ENCODE results near the gene CCDC88C. TPM values are rescaled to one million over a fixed set of nuclear protein-coding genes. Genes with fewer than 3 reads are reported as not detected.

Gene CCDC88C
- total RNA-seq, 2 experiments from 2014 or later: 137 to 253 TPM

DNA sequence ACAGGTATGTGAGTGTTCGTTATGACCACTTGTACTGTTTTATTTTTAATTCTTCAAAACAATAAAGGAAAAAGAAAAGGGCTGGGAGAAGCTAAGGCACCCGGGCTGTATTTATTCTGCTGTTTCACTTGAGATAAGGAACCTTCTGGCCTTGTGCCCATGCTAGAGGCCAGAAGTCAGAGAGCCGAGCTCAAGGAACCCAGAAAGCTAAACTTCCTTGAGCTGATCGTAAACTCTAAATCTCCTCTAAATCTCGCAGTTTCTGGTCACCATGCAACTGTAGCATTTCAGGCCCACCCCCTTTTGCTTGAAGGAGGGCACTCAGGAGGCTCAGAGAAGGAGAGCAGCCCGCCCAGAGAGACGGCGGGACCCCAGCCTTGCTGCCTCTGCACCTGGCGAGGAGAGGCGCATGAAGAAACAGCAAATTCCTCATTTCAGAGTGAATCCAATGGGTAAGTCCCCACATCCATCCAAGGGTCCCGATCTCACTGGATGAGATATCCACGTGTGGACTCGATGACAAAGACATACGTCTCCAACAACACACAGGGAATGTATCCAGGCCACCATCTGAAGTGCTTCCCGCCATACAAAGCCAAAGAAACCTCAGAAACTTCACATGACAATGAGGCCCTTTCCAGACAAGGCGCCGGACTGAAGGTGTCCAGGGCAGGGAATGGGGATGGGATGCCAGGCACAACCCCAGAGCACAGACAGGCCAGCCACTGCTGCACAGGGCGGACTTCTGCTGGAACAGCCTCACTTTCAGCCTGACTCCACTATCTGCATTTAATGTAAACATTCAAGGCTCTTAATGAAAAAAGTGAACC lies 14.6 kb downstream of the CCDC88C start:
- CTCF ChIA-PET (ENCODE audit: unreplicated experiment): interaction anchor here (0.7 kb wide), 1 partner anchor 24 kb away, joined by 3 read pairs; no protein-coding TSS in a partner anchor

DNA sequence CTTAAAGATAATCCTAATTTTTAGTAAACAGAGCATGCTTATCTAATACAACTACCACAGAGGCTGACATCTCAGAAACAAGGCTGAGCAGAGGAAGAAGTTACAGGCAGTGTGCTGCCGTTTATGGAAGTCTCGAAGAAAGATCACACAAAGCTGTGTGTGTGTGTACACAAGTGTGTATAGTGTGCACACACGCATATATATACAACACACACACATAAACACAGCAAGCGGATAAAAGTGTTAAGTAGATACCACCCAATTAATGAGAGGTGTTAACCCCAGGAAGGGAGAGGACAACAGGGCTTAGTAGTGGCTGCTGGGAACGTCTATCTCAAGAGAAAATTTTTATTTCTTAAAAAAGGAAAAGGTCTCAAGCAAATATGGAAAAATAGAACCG lies 15.3 kb downstream of the CCDC88C start:
- Histone ChIP-seq H3K4me2 (ENCODE audit: low read length) (peak overlapping the region; percentile 64; the same call in 1 of the 2 replicates), H3K27ac (ENCODE audit: low read depth, low read length, poor library complexity, severe bottlenecking) (peak overlapping the region; percentile 49), H4K20me1 (ENCODE audit: insufficient read depth, low read length) (peaks cover 28% of the 10 kb centered on the region), H3K9me2 (ENCODE audit: insufficient read depth, low read length) (no peaks in the 10 kb centered on the region), H3K4me3 (ENCODE audit: low read depth, low read length, poor library complexity, severe bottlenecking) (no peak overlapping the region), H3K36me3 (ENCODE audit: insufficient read depth, low read length) (peaks cover 69% of the 10 kb centered on the region), H3K9me3 (ENCODE audit: low read length) (peaks cover 5% of the 10 kb centered on the region; the same call in 1 of the 2 replicates), H3K79me2 (ENCODE audit: insufficient read depth, low read depth, low read length) (peaks cover 100% of the 10 kb centered on the region), H2AFZ (ENCODE audit: low read length) (no peak overlapping the region), H3K4me1 (ENCODE audit: insufficient read depth, low read length, poor library complexity, severe bottlenecking) (peaks cover 94% of the 10 kb centered on the region)
- intact Hi-C loops (cut with micrococcal nuclease; ENCODE audit: unreplicated experiment): no loop called here
- no peak for DNase-seq (ENCODE audit: low spot score)
- TF ChIP-seq EZH2phosphoT487 (IDR thresholded peaks at IDR 0.05; ENCODE audit: borderline replicate concordance, low read depth, low read length): no peak
- TF ChIP-seq, protein P1, sequence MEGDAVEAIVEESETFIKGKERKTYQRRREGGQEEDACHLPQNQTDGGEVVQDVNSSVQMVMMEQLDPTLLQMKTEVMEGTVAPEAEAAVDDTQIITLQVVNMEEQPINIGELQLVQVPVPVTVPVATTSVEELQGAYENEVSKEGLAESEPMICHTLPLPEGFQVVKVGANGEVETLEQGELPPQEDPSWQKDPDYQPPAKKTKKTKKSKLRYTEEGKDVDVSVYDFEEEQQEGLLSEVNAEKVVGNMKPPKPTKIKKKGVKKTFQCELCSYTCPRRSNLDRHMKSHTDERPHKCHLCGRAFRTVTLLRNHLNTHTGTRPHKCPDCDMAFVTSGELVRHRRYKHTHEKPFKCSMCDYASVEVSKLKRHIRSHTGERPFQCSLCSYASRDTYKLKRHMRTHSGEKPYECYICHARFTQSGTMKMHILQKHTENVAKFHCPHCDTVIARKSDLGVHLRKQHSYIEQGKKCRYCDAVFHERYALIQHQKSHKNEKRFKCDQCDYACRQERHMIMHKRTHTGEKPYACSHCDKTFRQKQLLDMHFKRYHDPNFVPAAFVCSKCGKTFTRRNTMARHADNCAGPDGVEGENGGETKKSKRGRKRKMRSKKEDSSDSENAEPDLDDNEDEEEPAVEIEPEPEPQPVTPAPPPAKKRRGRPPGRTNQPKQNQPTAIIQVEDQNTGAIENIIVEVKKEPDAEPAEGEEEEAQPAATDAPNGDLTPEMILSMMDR (conservative IDR thresholded peaks at IDR 0.05; ENCODE audit: low read length): no peak
- TSS peak; percentile 20 for BruUV-seq (replicated peaks)
- ChIA-PET POLR2A (interaction anchor here (1.6 to 8.3 kb wide), 2 partner anchors 11 kb away, joined by 5 to 106 read pairs; no protein-coding TSS in a partner anchor), CTCF (ENCODE audit: unreplicated experiment) (no interaction called here)

More for the DNA sequence above, 14.6 kb downstream of the CCDC88C start:
- no TSS peak for BruUV-seq (replicated peaks)
- Histone ChIP-seq H3K4me3 (ENCODE audit: low read depth, low read length, poor library complexity, severe bottlenecking) (peak overlapping the region; percentile 6), H3K4me2 (ENCODE audit: low read length) (peak overlapping the region; percentile 64), H3K27ac (ENCODE audit: low read depth, low read length, poor library complexity, severe bottlenecking) (peak overlapping the region; percentile 49), H3K9me3 (ENCODE audit: low read length) (peaks cover 5% of the 10 kb centered on the region; the same call in 1 of the 2 replicates), H4K20me1 (ENCODE audit: insufficient read depth, low read length) (peaks cover 27% of the 10 kb centered on the region), H3K9me2 (ENCODE audit: insufficient read depth, low read length) (no peaks in the 10 kb centered on the region), H2AFZ (ENCODE audit: low read length) (no peak overlapping the region), H3K4me1 (ENCODE audit: insufficient read depth, low read length, poor library complexity, severe bottlenecking) (peaks cover 94% of the 10 kb centered on the region), H3K79me2 (ENCODE audit: insufficient read depth, low read depth, low read length) (peaks cover 100% of the 10 kb centered on the region), H3K36me3 (ENCODE audit: insufficient read depth, low read length) (peaks cover 72% of the 10 kb centered on the region)
- no peak for DNase-seq (ENCODE audit: low spot score)
- TF ChIP-seq, protein P1 (conservative IDR thresholded peaks at IDR 0.05; ENCODE audit: low read length): no peak
- no peak for TF ChIP-seq EZH2phosphoT487 (IDR thresholded peaks at IDR 0.05; ENCODE audit: borderline replicate concordance, low read depth, low read length)
- intact Hi-C loops (cut with micrococcal nuclease; ENCODE audit: unreplicated experiment): no loop called here
- POLR2A ChIA-PET: interaction anchor here (0.6 to 8.3 kb wide), 4 partner anchors 10 to 56 kb away, joined by 3 to 106 read pairs (median 4); no protein-coding TSS in a partner anchor

Measured in OCI-LY7 (cell line).